ENCODE measurements around the gene SEMA4D. TPM values are rescaled to one million over a fixed set of nuclear protein-coding genes. Genes with fewer than 3 reads are reported as not detected.

SEMA4D gene
- 10 to 100 TPM; 31.1 to 59.2 (median 42.1) TPM for total RNA-seq

- peak within 1 kb of the TSS; percentile 65 for H3K4me3 ChIP-seq (ENCODE audit: low read depth, poor library complexity, severe bottlenecking)
- TF ChIP-seq POLR2A (IDR thresholded peaks at IDR 0.05) (no peak), CTCF (IDR thresholded peaks at IDR 0.05) (no peak)
- WGBS, 2 donors, result 7 to 13% methylated on average over 24 to 32 of the region's 42 CpGs
- peak; percentile 84 to 93 for DNase-seq (ENCODE audit: low spot score in 2 of 2)
- intact Hi-C loops (cut with DNase I; ENCODE audit: low total_unique reads), result no loop called here
Measured at GRCh38 chr9:89497978-89498851, at the start of gene SEMA4D. SEMA4D (minus strand) TSS chr9:89498113; CDS start chr9:89405456, 92,657 bp downstream.

GRCh38 chr9:89547000-89547399 lies 49.1 kb upstream of the SEMA4D start:
- intact Hi-C loops (cut with DNase I; ENCODE audit: low total_unique reads), result no loop called here
- no peak overlapping the region for H3K4me3 ChIP-seq (ENCODE audit: low read depth, poor library complexity, severe bottlenecking)
- no peak for DNase-seq (ENCODE audit: low spot score in 2 of 2)
- no peak for TF ChIP-seq POLR2A (IDR thresholded peaks at IDR 0.05)
- TF ChIP-seq CTCF (IDR thresholded peaks at IDR 0.05), result no peak
- WGBS, 2 donors, result 50 to 71% methylated on average over 1 of the region's 1 CpG

GRCh38 chr9:89544279-89544661 lies 46.4 kb upstream of the SEMA4D start:
- TF ChIP-seq CTCF (IDR thresholded peaks at IDR 0.05) (no peak), POLR2A (IDR thresholded peaks at IDR 0.05) (no peak)
- no peak for DNase-seq (ENCODE audit: low spot score in 2 of 2)
- H3K4me3 ChIP-seq (ENCODE audit: low read depth, poor library complexity, severe bottlenecking), result no peak overlapping the region
- 39 to 67% methylated on average over 5 of the region's 5 CpGs for WGBS, 2 donors
- intact Hi-C loops (cut with DNase I; ENCODE audit: low total_unique reads), result no loop called here

- WGBS, 2 donors, result 87% methylated on average over 13 to 14 of the region's 14 CpGs
- no peak overlapping the region for H3K4me3 ChIP-seq (ENCODE audit: low read depth, poor library complexity, severe bottlenecking)
- no peak for DNase-seq (ENCODE audit: low spot score in 2 of 2)
- no peak for TF ChIP-seq CTCF (IDR thresholded peaks at IDR 0.05)
- no peak for TF ChIP-seq POLR2A (IDR thresholded peaks at IDR 0.05)
- intact Hi-C loops (cut with DNase I; ENCODE audit: low total_unique reads), result no loop called here
Measured at GRCh38 chr9:89543621-89544278, 45.8 kb upstream of the SEMA4D start.

GRCh38 chr9:89543111-89543510 lies 45.2 kb upstream of the SEMA4D start:
- WGBS, 2 donors, result 56 to 59% methylated on average over 9 of the region's 9 CpGs
- intact Hi-C loops (cut with DNase I; ENCODE audit: low total_unique reads), result no loop called here
- TF ChIP-seq POLR2A (IDR thresholded peaks at IDR 0.05), result no peak
- no peak for TF ChIP-seq CTCF (IDR thresholded peaks at IDR 0.05)
- DNase-seq (ENCODE audit: low spot score in 2 of 2), result no peak
- no peak overlapping the region for H3K4me3 ChIP-seq (ENCODE audit: low read depth, poor library complexity, severe bottlenecking)
